HFFc6 (cell line): ENCODE measurements around the gene SIK3. TPM values are rescaled to one million over a fixed set of nuclear protein-coding genes. Genes with fewer than 3 reads are reported as not detected.

Experiments
- DNase-seq: peaks from one replicate; pipeline ENCODE4 v3.0.0-alpha.2; 2018
- H3K27ac Mint-ChIP-seq: 2 replicates; pipeline ENCODE4 v1.8.0; 2020; ENCODE audit warnings: mild to moderate bottlenecking, mixed read lengths
- H3K27me3 Mint-ChIP-seq: 2 replicates; pipeline ENCODE4 v1.8.0; 2021; ENCODE audit warnings: mild to moderate bottlenecking, moderate library complexity, mixed read lengths; ENCODE audit not compliant: insufficient read depth
- H3K36me3 Mint-ChIP-seq: 2 replicates; pipeline ENCODE4 v1.8.0; 2021; ENCODE audit warnings: low read depth, mixed read lengths
- H3K4me1 Mint-ChIP-seq: 2 replicates; pipeline ENCODE4 v1.8.0; 2020; ENCODE audit warnings: low read depth, mixed read lengths
- H3K4me3 Mint-ChIP-seq: 2 replicates; pipeline ENCODE4 v1.8.0; 2020; ENCODE audit warnings: mild to moderate bottlenecking, moderate library complexity, mixed read lengths
- H3K9me3 Mint-ChIP-seq: 2 replicates; pipeline ENCODE4 v1.8.0; 2020; ENCODE audit warnings: mild to moderate bottlenecking, mixed read lengths
- CTCF ChIP-seq: fragments of 200-600 bp; sonication (generic); IDR thresholded peaks from 2 replicates; pipeline ENCODE4 v1.5.0; 2021; ENCODE audit warnings: antibody characterized with exemption, mild to moderate bottlenecking
- total RNA-seq, 6 experiments: library from RNA; stranded (reverse); fragmentation: NEBNext Ultra II Directional; extraction: Animal tissue kit (Norgen Biotek cat#: 25700); gene quantifications; 2 replicates in 1 of 6; 3 replicates in 5 of 6; pipeline ENCODE4 v1.2.3, GENCODE V29; 2021

SIK3 gene
- total RNA-seq, 6 experiments from 2014 or later = 15.6 to 23.3 (median 19.9) TPM

- no peaks in the 10 kb centered on the region; the same call in 1 of the 2 replicates for H3K27me3 Mint-ChIP-seq
- peaks cover 82% of the 10 kb centered on the region for H3K4me1 Mint-ChIP-seq
- TF ChIP-seq CTCF = no peak
- DNase-seq = no peak
- no peaks in the 10 kb centered on the region for H3K9me3 Mint-ChIP-seq
- peaks cover 59% of the 10 kb centered on the region for H3K36me3 Mint-ChIP-seq
- peak overlapping the region; percentile 74 for H3K27ac Mint-ChIP-seq
- no peak overlapping the region for H3K4me3 Mint-ChIP-seq
These were observed 240.9 kb downstream of the SIK3 start for GRCh38 chr11:116857316-116857715.

- no peaks in the 10 kb centered on the region for H3K9me3 Mint-ChIP-seq
- no peak for TF ChIP-seq CTCF
- H3K36me3 Mint-ChIP-seq = peaks cover 55% of the 10 kb centered on the region
- H3K27ac Mint-ChIP-seq = no peak overlapping the region
- no peak for DNase-seq
- peaks cover 82% of the 10 kb centered on the region for H3K4me1 Mint-ChIP-seq
- no peaks in the 10 kb centered on the region; the same call in 1 of the 2 replicates for H3K27me3 Mint-ChIP-seq
- H3K4me3 Mint-ChIP-seq = no peak overlapping the region
These were observed 241.8 kb downstream of the SIK3 start for GRCh38 chr11:116856423-116856822.

- Mint-ChIP-seq H3K36me3 (peaks cover 46% of the 10 kb centered on the region), H3K4me1 (peaks cover 79% of the 10 kb centered on the region), H3K27me3 (no peaks in the 10 kb centered on the region; the same call in 1 of the 2 replicates), H3K4me3 (no peak overlapping the region), H3K27ac (peak overlapping the region; percentile 80), H3K9me3 (no peaks in the 10 kb centered on the region)
- no peak for DNase-seq
- no peak for TF ChIP-seq CTCF
These were observed 242.8 kb downstream of the SIK3 start for GRCh38 chr11:116855413-116855812.

GRCh38 chr11:116853461-116854073 is 244.7 kb downstream of the SIK3 start:
- peaks cover 48% of the 10 kb centered on the region for H3K36me3 Mint-ChIP-seq
- H3K9me3 Mint-ChIP-seq = no peaks in the 10 kb centered on the region
- peak; percentile 99 for DNase-seq
- peaks cover 79% of the 10 kb centered on the region for H3K4me1 Mint-ChIP-seq
- H3K4me3 Mint-ChIP-seq = peak overlapping the region; percentile 85
- H3K27me3 Mint-ChIP-seq = peaks cover 2% of the 10 kb centered on the region; the same call in 1 of the 2 replicates
- H3K27ac Mint-ChIP-seq = peak overlapping the region; percentile 99
- no peak for TF ChIP-seq CTCF

GRCh38 chr11:116852261-116853031 is 245.8 kb downstream of the SIK3 start:
- H3K36me3 Mint-ChIP-seq = peaks cover 40% of the 10 kb centered on the region
- H3K9me3 Mint-ChIP-seq = no peaks in the 10 kb centered on the region
- peaks cover 68% of the 10 kb centered on the region for H3K4me1 Mint-ChIP-seq
- peak; percentile 90 for DNase-seq
- H3K27me3 Mint-ChIP-seq = peaks cover 2% of the 10 kb centered on the region; the same call in 1 of the 2 replicates
- H3K4me3 Mint-ChIP-seq = peak overlapping the region; percentile 85
- TF ChIP-seq CTCF = no peak
- H3K27ac Mint-ChIP-seq = peak overlapping the region; percentile 99
